ENCODE data around the gene PFKM.

GRCh38 chr12:48119834-48120195 is 651 bp downstream of the PFKM start:
- TF ChIP-seq, protein P1, sequence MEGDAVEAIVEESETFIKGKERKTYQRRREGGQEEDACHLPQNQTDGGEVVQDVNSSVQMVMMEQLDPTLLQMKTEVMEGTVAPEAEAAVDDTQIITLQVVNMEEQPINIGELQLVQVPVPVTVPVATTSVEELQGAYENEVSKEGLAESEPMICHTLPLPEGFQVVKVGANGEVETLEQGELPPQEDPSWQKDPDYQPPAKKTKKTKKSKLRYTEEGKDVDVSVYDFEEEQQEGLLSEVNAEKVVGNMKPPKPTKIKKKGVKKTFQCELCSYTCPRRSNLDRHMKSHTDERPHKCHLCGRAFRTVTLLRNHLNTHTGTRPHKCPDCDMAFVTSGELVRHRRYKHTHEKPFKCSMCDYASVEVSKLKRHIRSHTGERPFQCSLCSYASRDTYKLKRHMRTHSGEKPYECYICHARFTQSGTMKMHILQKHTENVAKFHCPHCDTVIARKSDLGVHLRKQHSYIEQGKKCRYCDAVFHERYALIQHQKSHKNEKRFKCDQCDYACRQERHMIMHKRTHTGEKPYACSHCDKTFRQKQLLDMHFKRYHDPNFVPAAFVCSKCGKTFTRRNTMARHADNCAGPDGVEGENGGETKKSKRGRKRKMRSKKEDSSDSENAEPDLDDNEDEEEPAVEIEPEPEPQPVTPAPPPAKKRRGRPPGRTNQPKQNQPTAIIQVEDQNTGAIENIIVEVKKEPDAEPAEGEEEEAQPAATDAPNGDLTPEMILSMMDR (IDR thresholded peaks at IDR 0.05; ENCODE audit: low read depth, low read length): no peak
- no peak for TF ChIP-seq EZH2phosphoT487 (IDR thresholded peaks at IDR 0.05; ENCODE audit: low read depth)

All from OCI-LY3 (cell line).